Measurements from ENCODE around the gene SUPT6H.

- TF ChIP-seq SMC3 (IDR thresholded peaks at IDR 0.05; ENCODE audit: low read depth, low read length) (no peak), CTCF (conservative IDR thresholded peaks at IDR 0.05; ENCODE audit: low read depth, low read length) (no peak), POLR2A (IDR thresholded peaks at IDR 0.05; ENCODE audit: low read depth, low read length) (no peak), FOS (IDR thresholded peaks at IDR 0.05; ENCODE audit: low read depth, low read length) (no peak), CEBPB (IDR thresholded peaks at IDR 0.05; ENCODE audit: low read depth, low read length) (no peak), RFX5 (IDR thresholded peaks at IDR 0.05; ENCODE audit: low read depth, low read length) (no peak), MAFK (IDR thresholded peaks at IDR 0.05; ENCODE audit: low read depth, low read length) (no peak)
These were observed 63.2 kb downstream of the SUPT6H start for GRCh38 chr17:28725166-28725659.

Measured in IMR-90 (cell line).